ENCODE data around the gene RSPO1.

Gene RSPO1

GRCh38 chr1:37570528-37571334, 64.0 kb downstream of the RSPO1 start:
- no peak for DNase-seq (ENCODE audit: low read depth in 3 of 3)

GRCh38 chr1:37567023-37567422, 67.7 kb downstream of the RSPO1 start:
- DNase-seq (ENCODE audit: low read depth in 3 of 3): no peak

- DNase-seq (ENCODE audit: low read depth in 3 of 3): no peak
These were observed 69.8 kb downstream of the RSPO1 start for GRCh38 chr1:37564892-37565291.

- no peak for DNase-seq (ENCODE audit: low read depth in 3 of 3)
These were observed 71.7 kb downstream of the RSPO1 start for GRCh38 chr1:37562984-37563383.
